Mammary epithelial cell (primary cell): ENCODE data around the gene STPG3.

Experiments
- CTCF ChIP-seq, 2 donors: IDR thresholded peaks in 1 of 2; conservative IDR thresholded peaks in 1 of 2; 2 replicates each; pipeline ENCODE4 v1.5.1; 2011 to 2012; ENCODE audit warnings: inconsistent platforms in 2 of 2, low read length in 2 of 2, mild to moderate bottlenecking in 2 of 2, control low read depth in 1 of 2, low read depth in 1 of 2; ENCODE audit not compliant: insufficient read depth in 1 of 2; ENCODE audit errors: extremely low read depth in 1 of 2
- EZH2 ChIP-seq: IDR thresholded peaks from 2 replicates; pipeline ENCODE4 v1.6.1; 2012; ENCODE audit warnings: low read length, inconsistent platforms, borderline replicate concordance

GRCh38 chr9:137245450-137246421 lies 5.3 kb upstream of the STPG3 start:
- no peak for TF ChIP-seq CTCF (conservative IDR thresholded peaks at IDR 0.05 in 1 of 2, IDR thresholded peaks at IDR 0.05 in 1 of 2; ENCODE audit: extremely low read depth in 1 of 2, insufficient read depth in 1 of 2, low read depth in 1 of 2, low read length in 2 of 2)
- TF ChIP-seq EZH2: no peak
